GM18519 (cell line): ENCODE measurements around the gene GAB2.

Experiments used
- ATAC-seq: cut with Tn5 transposase; IDR thresholded peaks from one replicate; pipeline ENCODE4 v1.9.1; 2021; ENCODE audit warnings: mild to moderate bottlenecking, moderate library complexity; ENCODE audit not compliant: unreplicated experiment, low FRiP score

Gene GAB2

GRCh38 chr11:78214331-78215194 is 203.1 kb downstream of the GAB2 start:
- ATAC-seq = no peak

GRCh38 chr11:78213526-78214330 is 203.9 kb downstream of the GAB2 start:
- ATAC-seq = no peak

- no peak for ATAC-seq
Measured at GRCh38 chr11:78212586-78213371, 204.8 kb downstream of the GAB2 start.

DNA sequence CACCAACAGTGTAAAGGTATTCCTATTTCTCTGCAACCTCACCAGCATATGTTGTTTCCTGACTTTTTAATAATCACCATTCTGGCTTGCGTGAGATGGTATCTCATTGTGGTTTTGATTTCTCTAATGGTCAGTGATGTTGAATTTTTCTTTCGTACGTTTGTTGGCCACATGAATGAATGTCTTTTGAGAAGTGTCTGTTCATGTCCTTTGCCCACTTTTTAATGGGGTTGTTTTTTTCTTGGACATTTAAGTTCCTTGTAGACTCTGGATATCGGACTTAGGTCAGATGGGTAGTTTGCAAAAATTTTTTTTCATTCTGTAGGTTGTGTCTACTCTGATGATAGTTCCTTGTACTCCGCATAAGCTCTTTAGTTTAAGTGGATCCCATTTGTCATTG is 206.1 kb downstream of the GAB2 start:
- no peak for ATAC-seq

- no peak for ATAC-seq
Measured at GRCh38 chr11:78210000-78210608, 207.5 kb downstream of the GAB2 start.

DNA sequence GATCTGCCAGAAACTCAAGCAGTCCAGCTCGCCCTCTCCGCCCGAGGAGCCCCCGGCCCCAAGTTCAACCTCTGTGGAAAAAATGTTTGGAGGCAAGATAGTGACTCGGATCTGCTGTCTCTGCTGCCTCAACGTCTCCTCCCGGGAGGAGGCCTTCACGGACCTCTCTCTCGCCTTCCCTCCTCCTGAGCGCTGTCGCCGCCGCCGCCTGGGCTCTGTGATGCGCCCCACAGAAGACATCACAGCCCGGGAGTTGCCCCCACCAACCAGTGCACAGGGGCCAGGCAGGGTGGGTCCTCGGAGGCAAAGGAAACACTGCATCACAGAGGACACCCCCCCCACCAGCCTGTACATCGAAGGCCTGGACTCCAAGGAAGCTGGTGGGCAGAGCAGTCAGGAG is 208.1 kb downstream of the GAB2 start:
- no peak for ATAC-seq

DNA sequence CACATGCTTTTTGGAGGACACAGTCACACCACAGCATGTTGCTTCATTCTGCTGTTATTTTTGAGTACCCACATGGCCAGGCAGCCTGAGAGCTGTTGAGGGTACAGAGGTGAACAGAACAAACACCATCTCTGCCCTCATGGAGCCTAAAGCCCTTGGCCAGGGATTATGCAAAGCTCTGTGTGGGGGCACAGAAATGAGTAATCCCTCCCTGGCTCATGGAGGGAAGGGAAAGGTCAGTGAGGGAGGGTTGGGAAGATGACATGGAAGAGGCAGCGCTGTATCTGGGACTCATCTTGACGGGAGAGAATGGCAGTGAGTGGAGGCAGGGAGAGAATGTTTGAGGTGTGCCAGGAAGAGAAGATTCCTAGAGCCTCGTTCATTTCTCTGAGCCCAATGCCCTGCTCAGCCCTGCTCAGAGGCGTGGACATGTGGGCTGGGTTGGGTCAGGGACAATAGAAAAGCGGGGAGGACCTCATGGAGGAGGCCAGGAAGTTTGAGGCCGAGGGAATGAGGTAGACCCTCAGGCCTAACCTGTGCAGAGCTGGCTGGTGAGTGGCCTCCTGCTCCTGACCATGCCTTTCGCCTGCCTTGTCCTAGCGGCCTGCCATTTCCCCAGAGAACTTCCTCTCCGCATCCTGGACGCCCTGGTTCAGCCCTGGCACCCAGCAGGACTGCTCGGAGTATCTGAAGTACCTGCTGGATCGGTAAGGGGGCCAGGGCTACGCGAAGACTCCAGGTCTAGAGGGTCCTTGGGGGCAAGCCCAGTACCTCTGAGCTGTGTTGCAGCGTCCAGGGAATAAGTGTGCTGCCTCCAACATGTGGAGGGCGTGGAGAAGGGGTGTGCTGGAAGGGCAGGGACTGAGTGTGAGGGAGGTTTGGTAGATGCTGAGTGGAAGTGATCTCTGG is 209.1 kb downstream of the GAB2 start:
- ATAC-seq = no peak

DNA sequence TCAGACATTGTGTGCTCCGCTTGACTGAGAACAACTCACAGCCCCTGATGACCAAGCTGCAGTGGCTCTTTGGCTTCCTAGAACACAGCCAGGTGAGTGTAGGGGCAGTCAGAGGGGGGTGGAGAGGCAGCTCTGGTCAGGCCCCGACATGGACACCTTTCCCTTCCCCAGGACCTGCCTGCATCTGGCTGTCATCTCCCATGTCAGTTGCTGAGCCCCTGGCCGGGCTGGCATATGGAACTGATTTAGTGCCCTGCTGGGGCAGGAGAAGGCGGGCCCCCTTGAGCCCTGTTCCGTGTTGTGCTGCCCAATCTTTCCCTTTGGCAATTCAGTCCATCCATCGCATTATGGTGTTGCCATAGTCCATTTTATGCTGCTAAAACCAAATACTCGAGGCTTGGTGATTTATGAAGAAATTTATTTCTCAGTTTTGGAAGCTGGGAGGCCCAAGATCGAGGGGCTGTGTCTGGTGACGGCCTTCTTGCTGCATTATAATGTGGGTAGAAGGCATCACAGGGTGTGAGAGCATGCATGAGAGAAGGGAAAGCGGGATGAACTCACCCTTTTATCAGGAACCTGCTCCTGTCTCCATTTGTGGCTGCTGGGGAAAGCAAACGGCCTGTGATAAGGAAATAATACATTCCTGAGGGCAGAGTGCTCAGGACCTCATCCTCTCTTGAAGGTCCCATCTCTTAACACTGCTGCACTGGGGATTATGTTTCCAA is 209.9 kb downstream of the GAB2 start:
- no peak for ATAC-seq

GRCh38 chr11:78205691-78206090 is 211.9 kb downstream of the GAB2 start:
- ATAC-seq = no peak

- ATAC-seq = no peak
Measured at GRCh38 chr11:78205256-78205655, 212.4 kb downstream of the GAB2 start.

DNA sequence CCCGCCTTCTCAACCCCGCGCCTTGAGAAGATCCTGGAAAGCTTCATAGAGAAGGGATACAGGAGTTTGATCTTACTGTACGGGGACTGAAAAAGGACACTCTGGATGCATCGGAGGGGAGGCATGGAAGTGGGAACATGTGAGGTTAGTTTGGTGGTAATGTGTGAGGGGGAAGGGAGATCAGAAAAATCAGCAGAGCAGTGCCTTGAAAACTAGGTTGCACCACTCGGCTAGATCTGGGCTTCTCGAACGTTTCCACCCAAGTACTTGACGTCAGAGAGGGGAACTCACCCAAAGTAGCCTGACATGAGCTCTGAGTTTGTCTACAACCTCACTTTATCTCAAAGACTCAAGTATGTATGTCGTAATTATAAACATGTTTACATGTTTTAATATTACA is 214.4 kb downstream of the GAB2 start:
- no peak for ATAC-seq

- no peak for ATAC-seq
Measured at GRCh38 chr11:78202733-78203167, 214.9 kb downstream of the GAB2 start.

GRCh38 chr11:78201096-78201818 is 216.4 kb downstream of the GAB2 start:
- ATAC-seq = no peak

DNA sequence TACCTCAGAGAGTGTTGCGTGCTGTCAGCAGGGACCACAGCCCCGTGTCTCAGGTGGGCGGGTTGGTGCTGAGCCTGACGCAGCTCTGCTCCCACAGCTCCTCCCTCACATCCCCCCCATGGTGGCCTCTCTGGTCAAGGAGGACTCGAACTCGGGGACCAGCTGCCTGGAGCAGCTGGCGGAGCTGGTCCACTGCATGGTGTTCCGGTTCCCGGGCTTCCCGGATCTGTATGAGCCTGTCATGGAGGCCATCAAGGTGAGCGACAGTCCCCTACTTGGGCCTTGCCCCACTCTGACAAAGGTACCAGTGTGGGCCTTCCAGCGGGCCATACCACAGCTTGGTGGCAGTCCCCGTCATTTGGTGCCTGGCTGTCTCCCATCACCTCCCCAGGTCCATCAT is 217.1 kb downstream of the GAB2 start:
- ATAC-seq = no peak

DNA sequence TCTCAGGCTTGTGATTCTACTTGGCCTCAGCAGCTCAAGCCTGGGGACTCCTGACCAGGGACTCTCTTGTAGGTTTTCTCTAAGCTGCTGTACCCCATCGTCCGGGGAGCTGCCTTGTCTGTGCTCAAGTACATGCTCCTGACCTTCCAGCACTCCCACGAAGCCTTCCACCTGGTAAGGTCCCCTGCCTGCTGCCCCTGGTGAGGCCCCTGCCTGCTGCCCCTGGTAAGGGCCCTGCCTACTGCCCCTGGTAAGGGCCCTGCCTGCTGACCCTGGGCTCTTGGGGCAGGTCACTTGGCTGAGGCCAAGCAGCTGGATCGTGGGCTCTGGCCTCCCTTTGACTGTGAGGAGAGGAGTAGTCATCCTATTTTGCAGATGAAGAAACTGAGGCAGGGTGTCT is 217.6 kb downstream of the GAB2 start:
- no peak for ATAC-seq

DNA sequence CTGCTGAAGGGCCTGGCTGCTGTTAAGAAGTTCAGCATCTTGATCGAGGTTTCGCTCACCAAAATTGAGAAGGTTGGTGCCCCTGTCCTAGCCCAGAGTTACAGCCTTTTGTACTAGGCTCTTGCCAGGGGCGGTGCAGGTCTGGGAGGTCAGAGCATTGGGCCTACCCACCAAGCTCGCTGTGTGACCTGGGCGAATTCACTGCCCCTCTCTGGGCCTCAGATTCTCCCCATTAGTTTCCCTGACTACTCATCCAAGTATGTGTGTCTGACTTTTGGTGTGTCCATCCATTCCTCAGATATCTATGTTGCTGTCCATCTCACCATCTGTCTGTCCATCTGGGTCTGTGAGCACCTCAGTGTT is 218.0 kb downstream of the GAB2 start:
- no peak for ATAC-seq

GRCh38 chr11:78199015-78199652 is 218.5 kb downstream of the GAB2 start:
- ATAC-seq = no peak

GRCh38 chr11:78197816-78198215 is 219.8 kb downstream of the GAB2 start:
- ATAC-seq = no peak
